Lung (tissue), 12 donors: ENCODE results near the gene OPCML. TPM values are rescaled to one million over a fixed set of nuclear protein-coding genes. Genes with fewer than 3 reads are reported as not detected.

Source experiments
- ATAC-seq: fragments of 200-7000 bp; cut with Tn5 transposase; one replicate; pipeline ENCODE4 v1.9.1; 2020; ENCODE audit warnings: moderate number of reproducible peaks; ENCODE audit not compliant: insufficient read depth, low FRiP score
- DNase-seq, 3 donors: peaks; one replicate each; pipeline ENCODE4 v3.0.0-alpha.2; 2013 to 2017
- H3K27ac ChIP-seq, 2 donors: one replicate each; pipeline ENCODE4 v1.5.1; 2013; ENCODE audit warnings: mild to moderate bottlenecking in 2 of 2, moderate library complexity in 2 of 2, control low read depth in 1 of 2, inconsistent platforms in 1 of 2, low read depth in 1 of 2, low read length in 1 of 2
- H3K27me3 ChIP-seq, 3 donors: one replicate each; pipeline ENCODE4 v1.5.1; 2013; ENCODE audit warnings: low read length in 2 of 3; ENCODE audit not compliant: control insufficient read depth in 3 of 3, insufficient read depth in 3 of 3
- H3K36me3 ChIP-seq, 4 donors: one replicate each; pipeline ENCODE4 v1.5.1; 2013; ENCODE audit warnings: low read length in 4 of 4, mild to moderate bottlenecking in 1 of 4, moderate library complexity in 1 of 4; ENCODE audit not compliant: control insufficient read depth in 4 of 4, insufficient read depth in 4 of 4
- H3K4me1 ChIP-seq, 5 donors: one replicate each; pipeline ENCODE4 v1.5.1; 2013; ENCODE audit warnings: low read length in 5 of 5, mild to moderate bottlenecking in 2 of 5, moderate library complexity in 1 of 5; ENCODE audit not compliant: control insufficient read depth in 5 of 5, insufficient read depth in 5 of 5
- H3K4me3 ChIP-seq: one replicate; pipeline ENCODE4 v1.5.1; 2013; ENCODE audit warnings: mild to moderate bottlenecking, control low read depth, moderate library complexity
- H3K9ac ChIP-seq, 2 donors: one replicate each; pipeline ENCODE4 v1.5.1; 2013; ENCODE audit warnings: low read length in 2 of 2, control low read depth in 1 of 2; ENCODE audit not compliant: insufficient read depth in 1 of 2
- H3K9me3 ChIP-seq, 4 donors: one replicate each; pipeline ENCODE4 v1.5.1; 2013; ENCODE audit warnings: low read length in 3 of 4, mild to moderate bottlenecking in 1 of 4, moderate library complexity in 1 of 4; ENCODE audit not compliant: control insufficient read depth in 4 of 4, insufficient read depth in 3 of 4
- CTCF ChIP-seq: IDR thresholded peaks from 2 replicates; pipeline ENCODE4 v1.5.1; 2012; ENCODE audit warnings: mild to moderate bottlenecking; ENCODE audit errors: control extremely low read depth, extremely low read depth
- WGBS, 2 donors: extraction: QIAGEN DNeasy Blood & Tissue Kit; methylation state at CpG; one replicate each; pipeline ENCODE4 v1.1.7; 2013; 5-methylcytosine and 5-hydroxymethylcytosine counted together
- polyA plus RNA-seq, 2 donors: library from polyadenylated mRNA; stranded (reverse); fragments of 200-250 nt; gene quantifications; one replicate each; pipeline ENCODE4 v1.2.1, GENCODE V29; 2013
- total RNA-seq, 2 donors: library from RNA; depleted of rRNA in 1 of 2; stranded (reverse); fragments of >200 nt in 1 of 2; gene quantifications; one replicate each; pipeline ENCODE4 v1.2.1, GENCODE V29; 2014 to 2021
- donor health status: control.
- donor health status: control.
- donor health status: Bipolar disorder and iron deficiency.
- donor health status: healthy.
- donor health status: DM: yes; HTN: yes; CAD: no.

The OPCML gene
- total and polyA plus RNA-seq, 4 donors, result 0.49 to 0.74 TPM; not detected in 2

- Histone ChIP-seq H3K27me3 (peaks cover 0 to 41% (median 27%) of the 10 kb centered on the region in 3 donors), H3K4me3 (no peak overlapping the region), H3K9ac (no peak overlapping the region)
These were observed 491.1 kb downstream of the OPCML start for GRCh38 chr11:133041181-133041580.

GRCh38 chr11:133040289-133040900, 491.9 kb downstream of the OPCML start:
- ATAC-seq, result no peak
- TF ChIP-seq CTCF, result no peak

More at GRCh38 chr11:133041181-133041580, 491.1 kb downstream of the OPCML start:
- DNase-seq (no peak), ATAC-seq (no peak)
- Histone ChIP-seq H3K27ac (no peak overlapping the region), H3K4me1 (no peaks in the 10 kb centered on the region), H3K36me3 (no peaks in the 10 kb centered on the region), H3K9me3 (no peaks in the 10 kb centered on the region)
- 70 to 72% methylated on average over 4 of the region's 4 CpGs for WGBS, 2 donors
- TF ChIP-seq CTCF, result no peak

GRCh38 chr11:133038850-133039249, 493.5 kb downstream of the OPCML start:
- H3K9ac ChIP-seq, result no peak overlapping the region
- no peaks in the 10 kb centered on the region for H3K9me3 ChIP-seq
- 17 to 24% methylated on average over 4 of the region's 4 CpGs for WGBS, 2 donors
- H3K27me3 ChIP-seq, result peaks cover 0 to 24% (median 5%) of the 10 kb centered on the region in 3 donors
- H3K36me3 ChIP-seq, result no peaks in the 10 kb centered on the region
- ATAC-seq (no peak), DNase-seq (peak in 2 of 3 donors; percentile 9 to 16)
- TF ChIP-seq CTCF, result no peak
- H3K4me1 ChIP-seq, result no peaks in the 10 kb centered on the region
- no peak overlapping the region for H3K4me3 ChIP-seq
- no peak overlapping the region for H3K27ac ChIP-seq

More at GRCh38 chr11:133040289-133040900, 491.9 kb downstream of the OPCML start:
- DNase-seq, result peak in 1 of 3 donors; percentile 24
- Histone ChIP-seq H3K27ac (no peak overlapping the region), H3K9ac (no peak overlapping the region), H3K36me3 (no peaks in the 10 kb centered on the region), H3K4me3 (no peak overlapping the region), H3K4me1 (no peaks in the 10 kb centered on the region), H3K9me3 (no peaks in the 10 kb centered on the region), H3K27me3 (peaks cover 0 to 33% (median 19%) of the 10 kb centered on the region in 3 donors)
- WGBS, 2 donors, result 36 to 52% methylated on average over 8 of the region's 8 CpGs
